ENCODE measurements around the gene C1GALT1. TPM values are rescaled to one million over a fixed set of nuclear protein-coding genes. Genes with fewer than 3 reads are reported as not detected.
"Not testable (repeated sequence)": the region's sequence is repeated elsewhere in the genome, so short reads cannot be mapped to it uniquely, and the experiment has no call there.

C1GALT1 gene
- 59.0 and 80.1 TPM in 2 replicates for total RNA-seq

DNA sequence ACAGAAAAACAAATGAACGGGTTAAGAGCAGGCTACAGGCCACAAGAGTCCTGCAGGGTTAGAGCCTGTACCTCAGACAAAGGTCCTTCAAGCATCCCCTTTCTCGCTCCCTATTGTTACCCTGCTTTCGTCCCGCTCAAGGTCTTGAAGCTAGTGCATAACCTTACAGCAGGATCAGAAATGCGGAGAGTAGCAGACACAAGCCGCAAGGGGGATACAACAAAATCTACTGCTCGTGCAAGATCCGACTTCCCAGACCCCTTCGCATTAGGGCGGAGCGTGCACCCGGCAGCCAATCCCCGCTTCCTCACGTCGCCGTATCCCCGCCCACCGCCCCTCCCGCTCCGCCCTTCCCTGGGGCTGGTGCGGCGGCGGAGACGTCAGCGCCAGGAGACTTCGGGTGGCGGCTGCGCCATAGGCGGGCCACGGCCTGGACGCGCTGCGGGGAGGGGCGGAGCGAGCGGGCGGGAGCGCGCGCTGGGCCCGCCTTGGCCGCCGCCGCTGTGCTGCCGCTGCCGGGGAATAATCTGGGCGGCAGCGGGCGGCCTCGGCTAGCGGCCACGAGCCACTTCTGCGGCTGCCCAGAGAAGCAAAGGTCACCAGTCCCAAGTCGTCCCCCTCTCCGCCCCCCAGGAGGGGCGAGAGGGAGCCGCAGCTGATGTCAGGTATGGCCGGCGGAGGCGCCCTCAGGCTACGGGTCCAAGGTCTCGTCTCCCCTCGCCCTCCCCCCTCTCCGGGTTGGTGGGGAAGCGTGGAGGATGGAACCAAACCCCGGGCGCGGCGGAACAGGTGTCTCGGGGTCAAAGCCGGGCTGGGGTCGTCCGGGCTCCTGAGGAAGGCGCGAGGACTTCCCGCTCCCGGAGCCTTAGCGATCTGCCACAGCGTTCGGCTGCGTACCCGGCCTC, at the start of gene C1GALT1:
Gene C1GALT1, plus strand, starts transcription at position 389 of the 905 bp plus-strand sequence. CDS start 51,776 bp downstream, outside the sequence.
- DNase-seq (ENCODE audit: low read depth): peak; percentile 93

DNA sequence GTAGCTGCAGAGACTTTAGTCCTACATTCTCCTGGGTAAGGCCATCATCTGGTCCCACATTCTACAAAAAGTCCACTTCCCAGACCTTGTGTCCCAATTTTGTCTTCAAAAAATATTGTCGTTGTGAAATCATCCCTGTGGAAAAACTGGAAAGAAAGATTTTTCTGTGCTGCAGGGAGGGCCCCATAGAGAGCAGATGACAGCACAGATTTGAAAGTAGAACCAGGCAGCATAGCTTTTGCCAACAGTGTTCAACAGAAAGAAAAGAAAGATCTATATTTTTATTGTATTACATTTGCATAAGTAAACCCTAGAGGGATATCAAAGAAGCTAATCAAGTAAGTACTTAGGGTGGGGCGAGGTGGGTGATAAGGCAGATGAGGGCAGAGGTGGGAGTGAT, 48.3 kb upstream of the C1GALT1 start:
- no peak for DNase-seq (ENCODE audit: low read depth)

DNA sequence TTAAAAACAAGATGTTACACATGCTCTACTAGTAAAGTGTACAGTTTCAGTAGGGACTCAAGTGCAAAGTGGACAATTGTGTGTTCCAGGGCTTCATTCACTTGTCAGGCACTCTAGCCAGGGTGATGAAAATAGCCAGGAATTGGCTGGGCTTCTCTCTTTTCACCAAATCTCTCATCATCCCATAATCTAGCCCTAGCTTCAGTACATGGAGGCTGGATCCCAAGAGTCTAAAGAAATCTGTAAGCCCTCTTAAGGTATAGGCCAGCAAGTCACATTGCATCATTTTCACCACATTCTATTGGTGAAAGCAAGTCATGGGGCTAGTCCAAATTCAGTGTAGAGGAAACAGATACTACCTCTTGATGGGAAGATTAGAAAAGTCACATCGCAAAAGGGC, 47.3 kb upstream of the C1GALT1 start:
- no peak for DNase-seq (ENCODE audit: low read depth)

DNA sequence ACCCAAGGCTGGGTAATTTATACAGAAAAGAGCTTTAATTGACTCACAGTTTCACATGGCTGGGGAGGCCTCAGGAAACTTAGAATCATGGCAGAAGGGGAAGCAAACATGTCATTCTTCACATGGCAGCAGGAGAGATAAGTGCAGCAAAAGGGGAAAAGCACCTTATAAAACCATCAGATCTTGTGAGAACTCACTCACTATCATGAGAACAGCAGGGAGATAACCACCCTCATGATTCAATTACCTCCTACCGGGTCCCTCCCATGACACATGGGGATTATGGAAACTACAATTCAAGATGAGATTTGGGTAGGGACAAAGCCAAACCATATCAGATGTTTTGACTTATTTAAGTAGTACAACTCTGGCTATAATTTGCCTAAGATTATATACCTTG, 46.4 kb upstream of the C1GALT1 start:
- not testable (repeated sequence) for DNase-seq (ENCODE audit: low read depth)

DNA sequence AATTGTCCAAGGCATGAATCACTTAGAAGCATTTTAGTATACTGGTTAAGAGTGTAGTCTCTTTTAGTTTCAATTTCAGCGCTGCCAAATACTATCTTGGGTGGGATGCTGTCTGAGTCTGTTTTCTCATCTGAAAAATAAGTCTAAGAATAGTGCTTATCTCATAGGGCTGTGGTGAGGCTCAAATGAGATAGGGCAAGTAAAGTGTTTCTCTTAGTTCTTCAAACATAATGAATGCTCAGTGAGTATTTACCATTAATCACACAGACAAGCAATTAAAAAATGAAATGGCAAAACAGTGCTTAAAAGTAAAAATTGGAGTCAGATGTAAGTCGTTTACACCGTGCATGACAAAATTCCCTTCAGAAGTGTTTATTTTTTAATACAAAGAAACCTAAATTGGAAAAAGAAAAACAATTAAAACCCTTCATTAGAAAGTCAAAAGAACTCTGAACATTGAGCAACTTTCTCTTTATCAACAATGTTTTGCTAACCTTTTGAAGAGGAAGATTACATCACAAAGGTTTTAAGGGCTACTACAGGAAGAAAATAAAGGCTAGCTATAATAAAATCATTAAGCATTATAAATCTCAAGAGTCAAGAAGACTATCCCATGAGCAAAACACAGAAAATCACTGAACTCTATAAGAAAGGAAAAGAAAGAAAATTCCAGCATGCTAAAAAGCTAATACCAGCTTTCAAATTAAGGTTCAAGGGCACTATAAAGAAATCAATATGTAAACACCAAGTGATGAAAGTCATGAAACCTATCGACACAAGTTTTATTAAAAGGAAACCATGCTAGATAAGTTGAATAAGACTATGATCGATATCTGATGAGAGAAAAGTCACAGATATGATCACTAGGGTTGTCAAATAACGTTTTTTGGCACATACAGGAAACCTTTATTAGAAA, 45.6 kb upstream of the C1GALT1 start:
- DNase-seq (ENCODE audit: low read depth): peak; percentile 23

DNA sequence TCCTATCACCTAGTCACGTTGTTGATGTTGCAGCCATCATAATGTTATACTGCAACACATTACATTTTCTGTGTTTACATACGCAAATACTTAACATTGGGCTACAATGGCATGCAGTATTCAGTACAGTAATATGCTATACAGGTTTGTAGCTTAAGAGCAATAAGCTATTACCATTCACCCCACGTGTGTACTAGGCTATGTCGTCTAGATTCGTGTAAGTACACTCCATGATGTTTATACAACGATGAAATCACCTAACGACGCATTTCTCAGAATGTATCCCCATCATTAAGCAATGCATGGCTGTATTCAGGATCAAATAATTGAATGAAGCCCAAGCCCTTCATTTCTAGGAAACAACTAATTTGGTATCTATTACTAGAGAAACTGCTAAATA, 43.4 kb upstream of the C1GALT1 start:
- DNase-seq (ENCODE audit: low read depth): no peak

DNA sequence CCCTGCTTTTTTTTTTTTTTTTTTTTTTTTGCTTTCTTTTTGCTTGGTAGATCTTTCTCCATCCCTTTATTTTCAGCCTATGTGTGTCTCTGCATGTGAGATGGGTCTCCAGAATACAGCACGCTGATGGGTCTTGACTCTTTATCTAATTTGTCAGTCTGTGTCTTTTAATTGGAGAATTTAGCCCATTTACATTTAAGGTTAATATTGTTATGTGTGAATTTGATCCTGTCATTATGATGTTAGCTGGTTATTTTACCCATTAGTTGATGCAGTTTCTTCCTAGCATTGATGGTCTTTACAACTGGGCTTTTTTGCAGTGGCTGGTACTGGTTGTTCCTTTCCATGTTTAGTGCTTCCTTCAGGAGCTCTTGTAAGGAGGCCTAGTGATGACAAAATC, 38.9 kb upstream of the C1GALT1 start:
- DNase-seq (ENCODE audit: low read depth): not testable (repeated sequence)

DNA sequence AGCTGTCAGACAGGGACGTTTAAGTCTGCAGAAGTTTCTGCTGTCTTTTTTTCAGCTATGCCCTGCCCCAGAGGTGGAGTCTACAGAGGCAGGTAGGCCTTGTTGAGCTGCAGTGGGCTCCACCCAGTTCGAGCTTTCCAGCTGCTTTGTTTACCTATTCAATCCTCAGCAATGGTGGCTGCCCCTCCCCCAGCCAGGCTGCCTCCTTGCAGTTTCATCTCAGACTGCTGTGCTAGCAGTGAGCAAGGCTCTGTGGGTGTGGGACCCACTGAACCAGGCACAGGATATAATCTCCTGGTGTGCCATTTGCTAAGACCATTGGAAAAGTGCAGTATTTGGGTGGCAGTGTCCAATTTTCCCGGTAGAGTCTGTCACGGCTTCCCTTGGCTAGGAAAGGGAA, 37.2 kb upstream of the C1GALT1 start:
- DNase-seq (ENCODE audit: low read depth): not testable (repeated sequence)

DNA sequence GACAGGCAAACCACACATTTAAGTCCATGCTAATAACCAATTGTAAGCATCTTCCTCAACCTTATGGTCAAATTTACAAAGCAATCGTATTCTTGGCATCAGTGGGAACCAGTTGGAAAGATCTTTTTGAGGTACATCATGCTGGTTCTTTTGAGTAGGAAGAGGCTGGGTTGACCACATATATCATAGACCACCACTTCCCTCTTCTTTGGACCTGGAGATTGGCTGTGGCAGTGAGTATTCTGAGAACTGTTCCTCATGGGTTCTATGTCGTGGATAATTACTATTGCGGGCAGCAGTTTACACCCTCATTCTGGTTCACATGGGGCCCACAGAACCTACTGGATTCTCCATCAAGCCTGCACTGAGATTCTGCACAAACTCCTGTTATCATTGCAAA, 35.5 kb upstream of the C1GALT1 start:
- no peak for DNase-seq (ENCODE audit: low read depth)

DNA sequence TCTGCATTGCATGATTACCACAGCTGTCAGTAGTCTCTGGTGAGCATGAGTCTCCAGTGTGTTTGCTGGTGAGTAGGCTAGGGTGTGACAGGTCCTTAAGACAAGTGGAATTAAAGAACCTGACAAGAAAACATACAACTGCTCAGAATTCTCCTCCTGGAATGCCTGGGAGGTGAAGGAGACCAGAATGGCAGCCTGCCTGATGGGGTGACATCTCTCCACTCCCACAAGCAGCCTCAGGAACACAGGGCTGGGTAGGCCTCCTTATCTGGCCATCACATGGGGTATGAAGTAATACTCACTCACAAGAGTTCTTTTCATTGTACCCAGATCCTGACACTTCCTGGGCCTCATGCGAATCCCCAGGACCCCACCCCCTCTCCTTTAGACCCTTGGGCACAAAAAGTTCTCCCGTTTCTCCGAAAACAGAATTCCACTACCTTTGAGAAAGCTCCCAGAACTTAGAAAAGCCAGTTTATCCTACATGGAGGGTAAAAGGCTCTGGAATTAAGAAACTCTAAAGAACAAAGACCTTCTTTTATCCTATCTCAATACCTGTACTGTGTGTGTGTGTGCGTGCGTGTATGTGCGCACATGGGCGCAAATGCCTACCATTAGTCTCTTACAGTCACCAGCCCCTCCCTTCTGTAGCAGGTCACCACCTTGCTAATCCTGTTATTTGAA, 33.4 kb upstream of the C1GALT1 start:
- DNase-seq (ENCODE audit: low read depth): no peak

DNA sequence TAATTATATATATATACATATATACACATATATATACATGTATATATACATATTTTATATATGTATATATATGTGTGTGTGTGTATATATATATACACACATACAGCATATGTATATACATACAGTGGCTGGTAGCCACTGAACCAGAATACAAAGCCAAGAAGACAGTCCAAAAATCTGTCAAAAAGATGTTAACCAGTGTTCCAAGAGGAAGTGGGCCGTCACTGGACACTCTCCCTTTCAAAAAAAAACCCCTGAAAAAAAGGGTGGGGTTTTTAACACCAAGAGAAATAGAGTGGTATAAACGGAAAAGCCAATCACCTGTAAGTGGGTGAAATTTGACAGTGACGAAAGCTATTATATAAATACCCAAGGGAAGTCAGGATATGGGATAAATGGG, 31.1 kb upstream of the C1GALT1 start:
- no peak for DNase-seq (ENCODE audit: low read depth)

DNA sequence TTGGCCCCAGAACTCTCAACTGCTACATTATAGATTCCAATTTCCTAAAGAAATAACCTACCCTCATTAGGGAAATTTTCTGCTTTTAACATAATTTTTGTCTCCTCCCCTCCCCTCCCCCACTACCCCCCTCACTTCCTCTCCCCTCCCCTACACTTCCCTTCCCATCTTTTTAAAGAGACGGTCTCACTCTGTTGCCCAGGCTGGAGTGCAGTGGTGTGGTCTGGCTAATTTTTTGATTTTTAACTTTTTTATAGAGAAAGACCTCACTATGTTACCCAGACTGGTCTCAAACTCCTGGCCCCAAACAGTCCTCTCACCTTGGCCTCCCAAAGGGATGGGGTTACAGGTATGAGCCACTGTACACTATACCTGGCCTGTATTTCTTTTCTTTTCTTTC, 30.5 kb upstream of the C1GALT1 start:
- DNase-seq (ENCODE audit: low read depth): no peak

DNA sequence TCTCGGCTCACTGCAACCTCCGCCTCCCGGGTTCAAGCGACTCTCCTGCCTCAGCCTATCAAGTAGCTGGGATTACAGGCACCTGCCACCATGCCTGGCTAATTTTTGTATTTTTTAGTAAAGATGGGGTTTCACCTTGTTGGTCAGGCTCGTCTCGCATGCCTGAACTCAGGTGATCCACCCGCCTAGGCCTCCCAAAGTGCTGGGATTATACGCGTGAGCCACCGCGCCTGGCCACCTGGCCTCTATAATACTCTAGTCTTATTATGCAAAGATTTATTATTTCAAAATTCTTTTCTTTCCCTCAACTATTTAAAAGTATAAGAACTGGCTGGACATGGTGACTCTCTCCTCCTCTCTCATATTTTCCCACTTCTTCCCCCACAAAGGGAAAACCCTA, 30.0 kb upstream of the C1GALT1 start:
- DNase-seq (ENCODE audit: low read depth): no peak

DNA sequence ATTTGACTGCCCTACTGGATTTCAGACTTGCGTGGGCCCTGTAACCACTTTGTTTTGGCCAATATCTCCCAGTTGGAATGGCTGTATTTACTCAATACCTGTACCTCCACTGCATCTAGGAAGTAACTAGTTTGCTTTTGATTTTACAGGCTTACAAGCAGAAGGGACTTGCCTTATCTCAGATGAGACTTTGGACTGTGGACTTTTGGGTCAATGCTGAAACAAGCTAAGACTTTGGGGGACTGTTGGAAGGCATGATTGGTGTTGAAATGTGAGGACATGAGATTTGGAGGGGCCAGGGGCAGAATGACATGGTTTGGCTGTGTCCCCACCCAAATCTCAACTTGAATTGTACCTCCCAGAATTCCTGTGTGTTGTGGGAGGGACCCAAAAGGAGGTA, 28.0 kb upstream of the C1GALT1 start:
- not testable (repeated sequence) for DNase-seq (ENCODE audit: low read depth)

DNA sequence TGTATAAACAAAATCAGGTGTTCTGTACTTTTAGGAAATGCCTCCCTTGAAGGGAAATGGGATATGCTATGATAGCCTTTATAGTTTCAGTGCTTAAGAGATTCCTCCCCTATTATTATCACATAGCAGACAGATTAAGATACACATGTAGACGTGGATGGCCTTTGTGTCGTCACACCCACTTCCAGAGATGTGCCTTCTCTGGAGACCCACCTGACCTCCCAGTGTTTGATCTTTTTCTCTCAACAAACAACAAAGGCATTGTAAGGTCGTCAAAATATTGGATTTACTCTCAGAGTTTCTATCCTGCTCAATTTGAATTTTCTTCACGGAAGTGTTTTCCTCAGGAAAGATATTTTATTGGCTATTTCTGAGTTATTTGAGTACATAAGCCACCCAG, 25.7 kb upstream of the C1GALT1 start:
- no peak for DNase-seq (ENCODE audit: low read depth)

DNA sequence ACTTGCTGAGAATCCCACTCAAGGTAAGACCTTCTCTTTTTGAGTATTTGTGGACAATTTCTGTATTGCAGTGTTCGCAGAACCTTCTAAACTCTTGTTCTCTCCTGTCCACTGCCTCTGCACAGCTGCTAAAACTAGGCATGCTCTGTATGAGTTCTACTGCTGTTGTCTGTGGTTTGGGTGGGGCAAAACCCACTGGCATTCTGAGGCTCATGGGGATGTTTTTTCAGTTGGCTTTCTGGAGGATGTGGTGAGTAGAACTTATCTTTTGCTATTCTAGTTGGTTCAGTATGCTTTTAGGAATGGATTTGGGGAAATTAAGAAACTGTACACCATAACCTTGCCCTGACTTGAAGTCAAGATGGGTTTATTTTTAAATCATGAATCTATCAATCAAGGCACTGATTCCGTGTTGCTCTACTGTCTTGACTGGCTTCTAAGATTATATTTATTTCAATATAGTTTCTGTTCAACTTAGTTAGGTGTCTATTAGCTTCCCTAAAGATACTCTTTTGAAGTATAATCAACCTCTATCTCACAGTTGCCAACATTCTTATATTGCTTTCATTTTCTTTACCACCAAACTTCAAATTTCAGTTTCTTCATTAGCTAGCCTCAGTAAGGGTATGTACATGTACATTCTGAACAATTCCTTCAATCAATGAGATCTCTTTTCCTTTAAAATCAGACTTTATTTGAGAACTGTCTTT, 25.0 kb upstream of the C1GALT1 start:
- DNase-seq (ENCODE audit: low read depth): peak; percentile 70

DNA sequence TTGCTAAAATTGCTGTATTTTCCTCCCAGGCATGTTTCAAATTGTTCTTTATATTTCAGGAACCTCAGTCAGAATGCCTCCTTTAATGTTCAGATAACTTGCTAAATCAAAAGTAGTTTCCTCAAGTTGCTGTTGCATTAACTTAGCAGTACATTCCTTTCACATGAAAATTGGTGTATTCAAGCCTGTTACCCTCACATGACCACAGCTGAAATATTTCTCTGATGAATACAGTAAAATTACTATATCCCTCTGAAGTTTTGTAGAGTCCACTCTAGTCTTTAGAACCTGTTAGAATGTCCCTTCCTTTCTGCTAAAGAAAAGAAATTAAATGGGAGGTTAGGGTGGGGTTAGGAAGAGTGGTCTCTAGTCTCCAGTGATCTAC, 24.5 kb upstream of the C1GALT1 start:
- DNase-seq (ENCODE audit: low read depth): peak; percentile 63

DNA sequence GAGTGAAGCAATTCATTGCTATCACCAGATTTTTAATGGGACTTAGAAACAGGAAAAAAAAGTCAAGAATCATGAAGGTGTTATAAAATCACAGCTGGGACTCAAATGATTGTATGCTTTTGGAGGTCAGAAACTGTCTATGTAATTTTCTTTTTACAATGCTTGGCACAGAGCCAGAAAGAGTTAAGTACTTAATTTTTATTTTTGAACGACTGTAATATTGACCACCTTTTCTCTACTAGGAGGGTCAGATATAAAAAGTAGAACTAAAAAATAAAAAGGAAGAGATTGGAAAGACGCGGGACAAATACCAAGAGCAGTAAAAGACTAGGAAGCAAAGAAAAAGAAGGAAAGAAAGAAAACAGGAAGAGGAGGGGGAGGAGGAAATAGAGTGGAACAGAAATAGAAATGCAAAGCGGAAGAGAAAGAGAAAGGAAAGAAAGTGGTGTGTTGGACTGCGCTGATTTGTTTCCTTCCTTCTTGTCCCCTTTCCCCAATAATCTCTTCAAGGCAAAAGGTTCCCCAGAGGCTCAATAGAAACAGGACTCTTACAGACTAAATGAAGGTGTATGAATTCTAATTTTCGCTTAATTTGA, 23.2 kb upstream of the C1GALT1 start:
- no peak for DNase-seq (ENCODE audit: low read depth)

DNA sequence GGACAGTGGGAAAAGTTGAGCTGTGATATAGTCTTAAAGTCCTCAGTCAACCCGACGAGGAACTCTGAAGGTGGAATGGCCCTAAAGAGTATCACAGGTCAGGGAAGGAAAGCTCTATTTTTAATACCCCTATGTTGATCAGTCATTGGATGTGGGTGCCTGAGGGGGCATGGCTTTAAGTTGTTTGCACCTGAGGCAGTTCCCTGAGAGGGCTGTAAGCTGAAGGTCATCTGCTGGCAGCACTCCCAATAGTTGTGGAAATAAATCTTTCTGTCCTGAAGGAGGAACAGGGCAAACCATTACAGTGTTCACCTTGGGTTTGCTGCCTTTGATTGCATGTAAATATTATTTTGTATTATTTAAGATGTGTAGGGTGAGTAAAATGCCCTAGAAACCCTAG, 17.8 kb upstream of the C1GALT1 start:
- no peak for DNase-seq (ENCODE audit: low read depth)

DNA sequence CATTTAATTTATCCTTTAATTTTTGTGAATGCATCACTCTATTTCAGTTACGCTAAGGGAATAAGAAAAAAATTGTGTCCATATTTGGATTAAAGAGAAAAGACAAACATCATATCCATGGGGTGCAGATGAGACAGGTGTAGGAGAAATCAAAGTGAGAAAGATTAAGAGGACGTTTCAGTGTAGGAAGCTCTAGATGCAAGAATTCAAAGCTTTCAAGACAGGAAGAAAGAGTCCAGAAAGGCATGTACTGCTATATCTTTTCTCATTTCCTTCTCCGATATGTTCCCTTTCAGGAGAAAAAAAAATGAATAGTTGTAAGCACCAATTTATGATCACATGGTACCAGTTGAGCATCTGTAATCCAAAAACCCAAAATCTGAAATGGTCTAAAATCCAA, 17.0 kb upstream of the C1GALT1 start:
- DNase-seq (ENCODE audit: low read depth): no peak

DNA sequence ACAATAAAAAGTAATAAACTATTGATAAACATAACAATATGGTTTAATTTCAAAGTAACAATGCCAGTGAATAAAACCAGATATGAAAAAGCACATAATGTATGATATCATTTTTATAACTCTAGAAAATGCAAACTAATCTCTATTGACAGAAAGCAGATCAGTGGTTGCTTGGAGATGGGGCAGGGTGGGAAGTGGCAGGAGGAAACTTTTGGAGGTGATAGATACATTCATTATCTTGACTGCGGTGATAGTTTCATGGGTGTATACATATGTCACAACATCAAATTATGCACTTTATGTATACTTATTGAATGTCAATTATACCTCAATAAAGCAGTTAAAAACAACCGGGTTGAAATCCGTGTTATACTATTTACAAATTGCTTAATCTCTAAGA, 16.0 kb upstream of the C1GALT1 start:
- no peak for DNase-seq (ENCODE audit: low read depth)

Data from renal cortical epithelial cell (primary cell).